Measurements from ENCODE around the gene RBM4B.

Gene RBM4B

GRCh38 chr11:66706989-66707388, 29.3 kb upstream of the RBM4B start:
- no peak for DNase-seq (ENCODE audit: low read depth in 2 of 2)

- no peak for DNase-seq (ENCODE audit: low read depth in 2 of 2)
Observed at GRCh38 chr11:66705587-66706335, 28.1 kb upstream of the RBM4B start.

DNA sequence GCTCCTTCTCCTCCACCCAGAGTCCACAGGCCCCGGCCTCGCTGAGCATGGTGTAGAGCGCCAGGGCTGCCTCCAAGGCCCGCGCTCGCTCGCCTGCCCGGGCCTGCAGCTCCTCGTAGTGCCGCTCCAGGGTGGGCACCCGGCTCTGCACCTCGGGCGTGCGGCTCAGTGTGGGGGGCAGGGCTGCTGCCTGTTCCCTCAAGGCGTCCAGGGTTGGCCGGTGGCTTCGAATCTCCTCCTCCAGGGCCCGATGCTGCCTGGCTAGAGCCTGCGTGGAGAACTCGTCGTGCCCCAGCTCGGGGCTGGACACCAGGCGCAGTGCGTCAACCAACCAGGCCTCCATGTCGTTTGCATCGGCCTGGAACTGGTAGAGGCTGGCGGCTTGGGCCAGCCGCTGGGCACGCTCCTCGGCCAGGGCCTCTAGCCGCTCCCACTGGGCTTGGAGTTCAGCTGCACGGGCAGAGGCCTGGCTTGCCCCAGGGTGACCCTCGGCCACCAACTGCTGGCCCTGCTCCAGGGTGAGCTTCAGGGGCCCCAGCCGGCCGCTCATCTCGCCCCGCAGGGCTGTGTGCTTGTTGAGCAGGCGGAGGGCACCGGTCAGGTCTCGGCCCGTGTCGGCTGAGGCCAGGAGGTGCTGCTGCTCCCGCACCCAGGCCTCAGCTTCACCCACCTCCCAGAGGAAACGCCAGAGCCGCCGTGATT, 27.1 kb upstream of the RBM4B start:
- DNase-seq (ENCODE audit: low read depth in 2 of 2) = no peak

DNA sequence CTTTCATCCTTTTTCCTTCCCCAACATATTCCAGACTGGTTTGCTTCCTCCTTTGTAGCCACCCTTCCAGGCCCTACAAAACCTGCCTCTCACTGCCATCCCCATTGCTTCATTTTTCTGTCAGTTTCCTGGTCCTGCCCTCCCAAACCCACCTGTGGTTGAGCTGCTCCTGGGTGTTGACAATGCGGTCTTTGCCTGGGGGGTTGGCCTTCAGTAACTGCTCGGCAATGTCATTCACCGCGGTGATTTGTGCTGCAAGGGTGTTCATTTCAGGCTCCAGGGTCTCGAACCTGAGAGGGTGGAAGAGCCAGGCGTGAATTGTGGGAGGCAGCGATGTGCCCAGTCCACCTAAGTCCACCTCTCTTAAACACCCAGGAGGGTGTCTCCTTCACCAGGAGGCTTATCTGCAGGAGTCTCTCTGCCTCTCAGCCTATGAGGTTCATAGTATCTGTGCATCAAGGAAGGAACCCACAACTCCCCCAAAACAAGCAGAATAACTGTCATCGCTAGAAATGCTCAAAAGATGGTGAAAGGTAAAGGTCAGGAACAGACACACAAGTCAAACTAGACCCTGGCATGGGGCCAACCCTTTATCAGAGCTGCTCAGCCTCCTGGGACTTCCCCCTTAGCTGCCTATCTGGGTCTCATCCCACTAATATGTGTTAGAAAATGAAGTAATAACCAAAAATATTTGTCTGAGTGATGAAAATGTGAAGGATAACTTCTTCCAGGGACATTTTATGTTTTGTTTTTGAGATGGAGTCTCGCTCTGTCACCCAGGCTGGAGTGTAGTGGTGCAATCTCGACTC, 23.9 kb upstream of the RBM4B start:
- no peak for DNase-seq (ENCODE audit: low read depth in 2 of 2)

GRCh38 chr11:66700742-66701141, 23.1 kb upstream of the RBM4B start:
- DNase-seq (ENCODE audit: low read depth in 2 of 2) = no peak

GRCh38 chr11:66700337-66700736, 22.6 kb upstream of the RBM4B start:
- no peak for DNase-seq (ENCODE audit: low read depth in 2 of 2)

DNA sequence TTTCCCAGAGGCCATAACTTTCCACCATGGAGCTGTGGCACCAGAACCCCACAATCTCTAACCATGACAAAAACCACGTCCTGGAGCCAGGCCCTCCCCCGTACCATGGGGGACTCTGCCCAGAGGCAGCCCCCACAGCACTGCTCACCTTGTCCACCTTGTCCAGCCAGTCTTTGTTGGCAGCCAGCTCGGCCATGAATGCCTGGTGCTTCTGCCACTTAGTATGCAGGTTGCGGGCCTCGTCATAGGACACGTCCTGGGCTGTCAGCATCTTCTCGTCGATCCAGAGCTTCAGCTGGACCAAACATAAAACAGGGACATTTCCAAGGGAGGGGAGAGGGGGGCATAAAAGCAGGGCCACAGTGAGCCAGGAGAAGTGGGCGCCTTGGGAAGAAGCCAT, 20.8 kb upstream of the RBM4B start:
- no peak for DNase-seq (ENCODE audit: low read depth in 2 of 2)

DNA sequence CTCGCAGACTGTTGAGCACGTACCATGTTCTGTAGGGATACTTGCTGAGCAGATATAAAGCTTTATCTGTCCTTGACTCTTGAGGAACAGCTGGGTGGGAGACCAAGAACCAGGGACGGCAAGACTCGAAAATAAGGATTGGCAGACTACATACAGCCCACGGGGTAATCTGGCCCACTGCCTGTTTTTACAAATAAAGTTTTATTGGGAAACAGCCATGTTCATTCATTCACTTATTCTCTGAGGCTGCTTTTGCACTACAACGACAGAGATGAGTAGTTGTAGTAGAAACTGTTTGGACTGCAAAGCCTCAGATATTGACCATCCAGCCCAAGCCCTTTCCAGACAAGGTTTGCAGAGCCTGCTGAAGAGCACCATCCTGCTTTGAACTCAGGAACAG, 20.3 kb upstream of the RBM4B start:
- DNase-seq (ENCODE audit: low read depth in 2 of 2) = no peak

- no peak for DNase-seq (ENCODE audit: low read depth in 2 of 2)
Observed at GRCh38 chr11:66696146-66696545, 18.5 kb upstream of the RBM4B start.

GRCh38 chr11:66694732-66695207, 17.1 kb upstream of the RBM4B start:
- DNase-seq (ENCODE audit: low read depth in 2 of 2) = peak; percentile 81 to 83

DNA sequence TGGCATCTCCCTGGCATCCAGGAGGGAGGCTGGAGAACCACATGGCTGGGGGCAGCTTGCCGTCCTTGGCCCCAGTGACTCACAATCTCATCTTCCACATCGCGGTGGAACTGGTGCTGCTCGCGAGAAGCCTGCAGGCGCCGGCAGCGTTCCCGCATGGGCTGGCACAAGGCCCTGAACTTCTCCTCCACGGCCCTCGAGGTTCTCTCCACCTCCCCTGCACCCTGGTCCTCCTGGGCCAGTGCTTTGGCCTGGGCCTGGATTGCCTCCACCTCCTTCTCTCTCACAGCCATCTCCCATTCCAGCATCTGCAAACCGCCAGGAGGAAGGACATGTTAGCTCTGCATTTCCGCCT, 16.3 kb upstream of the RBM4B start:
- no peak for DNase-seq (ENCODE audit: low read depth in 2 of 2)

- DNase-seq (ENCODE audit: low read depth in 2 of 2) = no peak
Observed at GRCh38 chr11:66693356-66694055, 15.8 kb upstream of the RBM4B start.

DNA sequence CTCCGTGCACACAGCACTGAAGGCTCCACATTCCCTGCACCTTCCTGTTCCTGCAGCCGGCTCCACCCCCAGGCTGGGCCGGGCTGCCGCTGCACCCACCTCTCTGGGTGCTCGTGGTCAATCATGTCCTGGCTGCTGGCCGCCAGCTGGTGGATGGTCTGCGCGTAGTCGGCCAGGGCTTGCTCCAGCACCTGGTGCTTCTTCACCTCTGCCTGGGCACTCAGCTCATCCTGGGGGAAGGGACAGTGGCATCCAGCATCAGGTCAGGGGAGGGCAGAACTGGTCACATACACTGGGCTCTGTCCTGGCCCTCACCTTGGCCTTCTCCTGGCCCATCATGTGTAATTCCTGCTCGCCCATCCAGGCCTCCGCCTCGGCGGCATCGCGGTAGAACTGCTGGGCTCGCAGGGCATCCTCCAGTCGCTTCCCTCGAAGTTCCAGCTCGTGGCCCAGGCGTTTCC, 15.2 kb upstream of the RBM4B start:
- no peak for DNase-seq (ENCODE audit: low read depth in 2 of 2)

DNA sequence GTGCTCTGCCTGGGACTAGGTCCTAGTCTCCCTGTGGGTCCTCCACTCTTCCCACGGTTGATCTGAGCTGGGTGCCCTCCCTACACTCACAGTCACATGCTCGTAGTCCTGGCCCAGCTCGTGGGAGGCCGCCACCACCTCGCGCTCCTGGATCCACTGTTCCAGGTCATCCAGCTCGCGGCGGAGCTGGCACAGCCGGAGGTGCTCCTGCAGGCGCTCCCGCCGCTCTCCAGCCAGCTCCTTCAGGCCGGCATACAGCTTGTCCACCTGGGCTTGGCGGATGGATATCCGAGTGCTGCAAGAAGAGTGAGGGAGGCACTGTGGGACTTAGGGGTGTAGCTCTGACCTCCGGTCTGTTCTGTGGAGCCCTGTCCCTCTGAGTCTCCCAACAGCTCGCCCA, 14.8 kb upstream of the RBM4B start:
- no peak for DNase-seq (ENCODE audit: low read depth in 2 of 2)

DNA sequence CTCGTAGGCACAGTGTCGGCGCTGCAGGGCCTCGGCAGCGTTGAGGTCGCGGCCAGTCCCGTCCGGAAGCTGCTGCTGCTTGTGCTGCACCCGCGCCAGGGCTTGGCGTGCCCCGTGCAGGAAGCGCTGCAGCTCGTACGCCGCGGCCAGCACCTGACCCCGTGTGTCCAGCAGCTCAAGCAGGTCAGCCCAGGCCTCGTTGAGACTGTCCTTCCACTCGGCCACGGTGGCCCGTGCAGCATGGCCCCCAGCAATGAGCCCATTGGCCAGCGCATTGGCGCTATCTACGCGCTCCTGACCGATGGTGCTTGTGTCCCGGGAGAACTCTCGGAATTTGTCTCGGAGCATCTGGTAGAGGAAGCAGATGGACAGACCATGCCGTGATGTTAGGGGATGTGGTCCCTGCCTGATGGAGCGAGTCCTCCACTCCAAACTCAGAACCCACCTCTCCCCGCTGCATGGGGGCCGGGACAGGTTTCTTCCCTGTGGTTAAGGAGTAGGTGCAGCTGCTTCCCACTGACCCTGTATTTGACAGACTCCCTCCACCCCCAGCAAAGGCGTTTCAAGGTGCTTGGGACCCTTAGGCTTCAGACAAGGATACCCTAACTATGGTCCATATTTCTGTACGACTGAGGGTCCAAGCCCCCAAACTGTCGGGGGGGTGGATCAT, 13.8 kb upstream of the RBM4B start:
- no peak for DNase-seq (ENCODE audit: low read depth in 2 of 2)

DNA sequence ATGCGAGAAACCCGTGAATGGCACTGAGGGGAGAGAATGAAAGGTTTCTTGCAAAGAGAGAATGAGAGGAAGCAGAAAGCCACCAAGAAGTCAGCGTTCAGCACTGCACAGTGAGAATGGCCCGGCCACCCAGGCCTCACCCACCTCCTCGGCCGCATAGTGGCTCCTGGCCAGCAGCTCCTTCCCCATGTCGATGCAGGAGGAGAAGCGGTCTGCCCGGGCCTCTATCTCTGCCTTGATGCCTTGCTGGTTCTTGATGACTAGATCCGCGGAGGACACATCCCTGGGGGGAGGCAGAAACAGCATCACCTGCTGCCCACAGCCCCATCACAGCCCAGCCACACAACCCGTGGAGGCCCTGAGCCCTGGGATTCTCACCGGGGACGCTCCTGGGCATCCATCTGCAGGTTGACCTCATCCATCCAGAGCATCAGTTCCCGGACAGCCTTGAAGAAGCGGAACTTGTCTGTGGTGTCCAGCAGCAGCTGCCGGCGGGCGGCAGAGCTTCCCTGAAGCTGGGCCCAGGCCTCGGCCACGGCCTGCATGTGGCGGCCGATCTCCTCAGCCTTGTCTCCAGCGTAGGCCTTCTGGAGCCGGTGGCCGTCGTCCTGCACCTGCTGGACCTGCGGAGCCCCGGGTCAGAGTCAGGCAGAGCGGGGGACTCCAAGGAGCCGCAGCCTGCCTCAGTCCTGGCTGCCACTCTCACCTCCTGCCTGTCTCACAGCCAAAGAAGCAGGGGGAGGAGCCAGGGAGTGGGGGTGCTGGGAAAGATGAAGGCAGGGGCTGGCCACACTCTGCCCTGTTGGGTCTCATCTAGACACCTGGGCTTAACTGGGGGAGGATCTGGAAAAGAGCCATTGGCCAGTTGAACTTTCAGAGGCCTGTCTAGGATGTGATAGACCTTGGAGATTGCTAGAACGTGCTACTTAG, 12.2 kb upstream of the RBM4B start:
- no peak for DNase-seq (ENCODE audit: low read depth in 2 of 2)

DNA sequence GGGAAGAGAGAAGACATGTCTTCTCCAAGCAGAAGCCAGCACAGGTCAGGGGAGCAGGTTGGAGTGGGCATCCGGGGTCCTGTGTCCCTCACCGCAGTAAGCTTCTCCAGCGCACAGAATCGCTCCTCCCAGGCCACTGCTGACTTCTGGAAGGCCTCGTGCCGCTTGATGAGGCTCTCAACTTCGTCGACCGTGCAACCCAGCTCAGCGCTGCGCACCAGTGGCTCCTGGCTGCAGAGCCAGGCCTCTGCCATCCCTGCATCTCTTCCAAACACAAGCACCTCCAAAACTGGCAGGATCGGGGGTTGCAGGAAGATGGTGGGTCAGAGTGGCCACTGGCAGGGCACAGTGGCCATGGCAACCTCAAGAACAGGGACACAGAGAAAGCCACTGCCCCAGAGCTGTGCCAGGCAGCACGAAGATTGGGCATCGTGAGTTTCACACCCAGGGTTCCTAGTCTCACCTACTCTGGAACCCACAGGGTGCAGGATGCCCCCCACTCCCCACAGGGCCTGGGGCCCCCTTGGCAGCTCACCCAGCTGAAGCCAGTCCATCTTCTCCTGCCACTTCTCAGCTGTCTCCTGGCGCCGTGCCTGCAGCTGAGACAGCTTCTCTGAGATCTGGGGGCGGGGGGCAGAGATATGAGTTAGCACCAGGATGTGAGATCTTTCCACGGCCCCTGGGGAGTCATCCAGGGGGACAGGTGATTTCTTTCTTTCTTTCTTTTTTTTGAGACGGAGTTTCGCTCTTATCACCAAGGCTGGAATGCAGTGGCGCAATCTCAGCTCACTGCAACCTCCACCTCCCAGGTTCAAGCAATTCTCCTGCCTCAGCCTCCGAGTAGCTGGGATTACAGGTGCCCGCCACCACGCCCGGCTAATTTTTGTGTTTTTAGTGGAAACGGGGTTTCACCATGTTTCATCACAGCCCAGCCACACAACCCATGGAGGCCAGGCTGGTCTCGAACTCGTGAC, 11.2 kb upstream of the RBM4B start:
- DNase-seq (ENCODE audit: low read depth in 2 of 2) = no peak

- DNase-seq (ENCODE audit: low read depth in 2 of 2) = no peak
Observed at GRCh38 chr11:66687831-66688281, 10.2 kb upstream of the RBM4B start.
